ENCODE results near the gene DEXI. TPM values are rescaled to one million over a fixed set of nuclear protein-coding genes. Genes with fewer than 3 reads are reported as not detected.
A peak's percentile ranks its signal among the peaks of the same experiment; 100 is the strongest.

DEXI gene
- total RNA-seq, 1 donor from 2014 or later, result 110 TPM

- no peak overlapping the region for H3K4me3 ChIP-seq
- intact Hi-C loops (cut with micrococcal nuclease), result loop anchor here (5.0 to 10.0 kb wide), 2 partner anchors 284 to 382 kb away; partner anchors contain the start of gene SOCS1
- H3K27ac ChIP-seq (replicated peaks), result no peak overlapping the region
- no peak for TF ChIP-seq CTCF (IDR thresholded peaks at IDR 0.05; ENCODE audit: borderline replicate concordance)
- peaks cover 61% of the 10 kb centered on the region for H3K36me3 ChIP-seq
- no peaks in the 10 kb centered on the region for H3K9me3 ChIP-seq (replicated peaks)
- H3K4me1 ChIP-seq, result peaks cover 22% of the 10 kb centered on the region
- no peak for DNase-seq
- H3K27me3 ChIP-seq (ENCODE audit: low read depth), result no peaks in the 10 kb centered on the region
These were observed 30.7 kb upstream of the DEXI start for GRCh38 chr16:10972819-10973464.

GRCh38 chr16:10972108-10972818, 30.0 kb upstream of the DEXI start:
- intact Hi-C loops (cut with micrococcal nuclease), result loop anchor here (5.0 to 10.0 kb wide), 2 partner anchors 285 to 383 kb away; partner anchors contain the start of gene SOCS1
- Histone ChIP-seq H3K36me3 (peaks cover 54% of the 10 kb centered on the region), H3K27me3 (ENCODE audit: low read depth) (no peaks in the 10 kb centered on the region), H3K4me3 (no peak overlapping the region), H3K9me3 (replicated peaks) (no peaks in the 10 kb centered on the region), H3K27ac (replicated peaks) (no peak overlapping the region), H3K4me1 (peaks cover 28% of the 10 kb centered on the region)
- TF ChIP-seq CTCF (IDR thresholded peaks at IDR 0.05; ENCODE audit: borderline replicate concordance), result no peak
- DNase-seq, result no peak

- H3K4me3 ChIP-seq, result no peak overlapping the region
- DNase-seq, result no peak
- no peaks in the 10 kb centered on the region for H3K9me3 ChIP-seq (replicated peaks)
- H3K4me1 ChIP-seq, result peaks cover 28% of the 10 kb centered on the region
- H3K36me3 ChIP-seq, result peaks cover 47% of the 10 kb centered on the region
- no peaks in the 10 kb centered on the region for H3K27me3 ChIP-seq (ENCODE audit: low read depth)
- peak; percentile 84 for TF ChIP-seq CTCF (IDR thresholded peaks at IDR 0.05; ENCODE audit: borderline replicate concordance)
- no peak overlapping the region for H3K27ac ChIP-seq (replicated peaks)
- intact Hi-C loops (cut with micrococcal nuclease), result loop anchor here (5.0 to 10.0 kb wide), 2 partner anchors 286 to 383 kb away; partner anchors contain the start of gene SOCS1
These were observed 29.3 kb upstream of the DEXI start for GRCh38 chr16:10971560-10971961.

- Histone ChIP-seq H3K4me3 (no peak overlapping the region), H3K27ac (replicated peaks) (no peak overlapping the region), H3K9me3 (replicated peaks) (no peaks in the 10 kb centered on the region), H3K36me3 (peaks cover 41% of the 10 kb centered on the region), H3K27me3 (ENCODE audit: low read depth) (no peaks in the 10 kb centered on the region), H3K4me1 (peaks cover 28% of the 10 kb centered on the region)
- TF ChIP-seq CTCF (IDR thresholded peaks at IDR 0.05; ENCODE audit: borderline replicate concordance), result no peak
- DNase-seq, result no peak
- intact Hi-C loops (cut with micrococcal nuclease), result loop anchor here (5.0 to 10.0 kb wide), 2 partner anchors 287 to 385 kb away; partner anchors contain the start of gene SOCS1
These were observed 27.8 kb upstream of the DEXI start for GRCh38 chr16:10970065-10970464.

GRCh38 chr16:10969615-10970014, 27.3 kb upstream of the DEXI start:
- Histone ChIP-seq H3K9me3 (replicated peaks) (no peaks in the 10 kb centered on the region), H3K36me3 (peaks cover 37% of the 10 kb centered on the region), H3K4me3 (no peak overlapping the region), H3K4me1 (peaks cover 28% of the 10 kb centered on the region), H3K27me3 (ENCODE audit: low read depth) (no peaks in the 10 kb centered on the region), H3K27ac (replicated peaks) (no peak overlapping the region)
- TF ChIP-seq CTCF (IDR thresholded peaks at IDR 0.05; ENCODE audit: borderline replicate concordance), result no peak
- intact Hi-C loops (cut with micrococcal nuclease), result loop anchor here (5.0 to 10.0 kb wide), 2 partner anchors 288 to 385 kb away; partner anchors contain the start of gene SOCS1
- DNase-seq, result no peak

Data from left ventricle myocardium inferior (tissue), 1 donor.